ENCODE results near the gene PMEL.
"Not testable (repeated sequence)": the region's sequence is repeated elsewhere in the genome, so short reads cannot be mapped to it uniquely, and the experiment has no call there.

The PMEL gene

DNA sequence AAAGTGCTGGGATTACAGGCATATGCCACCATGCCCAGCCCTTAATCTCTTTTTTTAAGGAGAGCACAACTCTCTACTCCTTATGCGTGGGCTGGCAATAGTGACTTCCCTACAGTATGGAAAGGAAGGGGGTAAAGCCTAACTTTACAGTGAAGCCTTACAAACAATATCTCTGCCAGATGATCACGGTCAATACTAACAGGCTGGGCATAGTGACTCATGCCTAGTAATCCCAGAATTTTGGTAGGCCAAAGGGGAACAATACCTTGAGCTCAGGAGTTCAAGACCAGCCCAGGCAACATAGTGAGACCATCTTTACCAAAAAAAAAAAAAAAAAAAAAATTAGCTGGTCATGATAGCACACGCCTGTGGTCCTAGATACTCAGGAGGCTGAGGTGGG, 43.7 kb downstream of the PMEL start:
- no peak for DNase-seq (ENCODE audit: low spot score)

DNA sequence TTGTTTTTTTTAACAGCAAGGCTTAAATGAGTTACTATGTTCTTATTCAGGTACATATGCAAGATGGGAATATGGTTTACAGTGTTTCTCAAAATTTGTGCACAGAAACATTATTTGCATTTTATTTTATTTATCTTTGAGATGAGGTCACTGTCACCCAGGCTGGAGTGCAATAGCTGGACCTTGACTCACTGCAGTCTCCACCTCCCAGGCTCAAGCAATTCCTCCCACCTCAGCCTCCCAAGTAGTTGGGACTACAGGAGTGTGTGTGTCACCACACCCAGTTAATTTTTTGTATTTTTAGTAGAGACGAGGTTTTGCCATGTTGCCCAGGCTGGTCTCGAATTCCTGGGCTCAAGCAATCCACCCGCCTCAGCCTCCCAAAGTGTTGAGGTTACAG, 46.8 kb downstream of the PMEL start:
- DNase-seq (ENCODE audit: low spot score) = not testable (repeated sequence)

DNA sequence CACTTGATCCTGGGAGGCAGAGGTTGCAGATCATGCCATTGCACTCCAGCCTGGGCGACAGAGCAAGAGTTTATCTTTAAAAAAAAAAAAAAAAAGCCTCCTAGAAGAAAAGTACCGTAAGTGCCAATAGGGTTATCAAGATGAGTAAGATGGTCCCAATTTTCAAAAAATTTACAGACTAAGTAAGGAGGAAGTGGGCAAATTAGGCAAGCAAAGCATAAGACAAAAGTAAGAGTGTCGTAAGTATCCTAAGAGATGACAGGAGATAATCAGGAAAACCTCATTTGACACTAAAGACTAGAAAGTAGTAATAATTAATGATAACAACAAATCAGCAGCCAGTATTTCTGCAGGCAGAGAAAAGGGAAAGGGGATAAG, 50.4 kb downstream of the PMEL start:
- DNase-seq (ENCODE audit: low spot score) = no peak

DNA sequence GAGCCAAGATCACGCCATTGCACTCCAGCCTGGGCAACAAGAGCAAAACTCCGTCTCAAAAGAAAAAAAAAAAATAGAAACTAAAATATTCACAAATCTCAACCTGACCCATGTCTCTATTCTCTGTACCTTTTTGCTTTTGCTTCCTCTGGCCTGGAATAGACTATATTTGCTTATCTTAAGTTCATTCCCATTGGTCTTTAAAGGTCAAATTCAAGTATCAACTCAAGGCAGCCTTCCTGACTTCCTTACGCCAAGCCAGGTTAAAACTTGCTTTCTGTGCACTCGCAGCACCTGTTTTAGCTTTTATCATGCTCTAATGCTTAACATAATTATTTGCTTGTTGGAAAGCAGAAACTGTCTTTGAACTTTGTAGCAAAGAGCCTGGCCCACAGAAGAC, 52.9 kb downstream of the PMEL start:
- no peak for DNase-seq (ENCODE audit: low spot score)

DNA sequence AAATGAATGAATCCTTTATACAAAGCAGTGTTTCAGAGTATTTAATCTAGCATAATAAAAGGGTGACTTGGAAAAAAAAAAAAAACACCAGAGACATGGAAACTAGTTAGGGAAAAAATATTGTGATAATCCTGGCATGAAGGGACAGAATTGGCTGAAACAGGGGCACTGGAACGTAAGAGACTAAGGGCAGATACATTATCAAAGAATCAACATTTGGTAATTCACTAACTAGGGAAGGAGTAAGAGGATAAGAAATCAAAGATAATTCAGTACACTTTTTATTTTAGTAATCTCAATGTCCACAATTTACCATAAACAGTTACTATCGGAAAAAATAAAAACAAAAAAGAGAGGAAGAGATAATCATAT, 56.3 kb downstream of the PMEL start:
- no peak for DNase-seq (ENCODE audit: low spot score)

DNA sequence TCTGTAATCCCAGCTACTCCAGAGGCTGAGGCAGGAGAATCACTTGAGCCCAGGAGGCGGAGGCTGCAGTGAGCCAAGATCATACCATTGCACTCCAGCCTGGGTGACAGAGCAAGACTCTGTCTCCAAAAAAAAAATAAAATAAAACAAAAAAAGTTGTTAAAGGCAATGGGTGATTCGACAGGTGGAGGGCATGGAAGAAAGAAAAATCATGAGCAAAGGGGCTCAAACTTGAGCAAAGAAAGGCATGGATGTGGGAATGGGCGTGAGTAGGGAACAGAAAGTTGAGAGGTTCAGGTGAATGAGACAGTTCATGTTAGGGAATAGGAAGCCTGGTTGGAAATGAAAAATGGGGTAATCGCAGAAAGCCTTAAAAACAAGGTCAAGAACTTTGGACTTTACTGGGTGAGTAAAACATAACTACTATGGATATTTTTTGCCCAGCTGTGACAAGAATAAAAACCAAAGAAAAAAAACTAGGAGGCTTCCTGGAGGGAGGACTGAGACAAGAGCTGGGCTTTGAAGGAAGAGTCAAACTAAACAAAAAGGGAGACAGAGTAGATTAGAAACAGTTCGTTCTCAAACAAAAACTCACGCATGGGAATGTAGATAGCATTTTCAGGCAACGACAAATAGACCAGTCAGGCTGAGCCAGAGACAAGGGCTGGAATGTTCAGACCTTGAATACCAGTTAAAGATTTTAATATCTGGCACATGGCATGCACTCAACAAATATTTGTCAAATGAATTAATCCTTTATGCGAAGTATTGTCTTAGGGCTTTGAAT, 56.9 kb downstream of the PMEL start:
- DNase-seq (ENCODE audit: low spot score) = no peak

DNA sequence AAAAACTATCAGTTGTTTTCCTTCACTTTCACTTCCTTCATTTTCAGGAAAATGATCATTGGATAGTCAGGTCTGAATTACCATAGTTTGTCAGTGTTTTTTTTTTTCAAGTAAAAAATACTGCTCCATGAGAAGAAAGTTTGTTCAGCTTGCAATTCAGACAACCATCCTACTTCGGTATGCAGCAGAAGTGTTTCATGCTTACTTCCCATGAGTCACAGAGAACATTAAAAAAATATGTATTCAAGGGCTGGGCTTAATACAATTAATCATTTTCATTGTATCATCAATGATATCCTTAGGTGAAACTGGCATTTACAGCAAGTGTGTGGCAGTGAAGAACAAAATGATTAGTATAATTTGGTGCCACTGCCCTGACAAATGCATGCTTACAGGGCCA, 59.8 kb downstream of the PMEL start:
- peak; percentile 60 for DNase-seq (ENCODE audit: low spot score)

Measured in kidney capillary endothelial cell (primary cell).